Measurements from ENCODE around the gene TUBGCP4. TPM values are rescaled to one million over a fixed set of nuclear protein-coding genes. Genes with fewer than 3 reads are reported as not detected.

TUBGCP4 gene
- total RNA-seq, 1 experiment from 2014 or later, result 20.3 TPM

Other genes with a start within 250 kb of the TUBGCP4 start
- 3.0 and 3.1 TPM in 2 replicates for gene TMEM62, start 237.5 kb upstream of the TUBGCP4 start, total RNA-seq (2014; rRNA removed; shearing (Covaris generic))
- 25.6 and 30.6 TPM in 2 replicates for gene CCNDBP1, start 185.7 kb upstream of the TUBGCP4 start, total RNA-seq (2014; rRNA removed; shearing (Covaris generic))
- not detected in 2 replicates for gene EPB42, start 150.1 kb upstream of the TUBGCP4 start, total RNA-seq (2014; rRNA removed; shearing (Covaris generic))
- not detected in 2 replicates for gene TGM5, start 104.2 kb upstream of the TUBGCP4 start, total RNA-seq (2014; rRNA removed; shearing (Covaris generic))
- not detected in 2 replicates for gene TGM7, start 68.8 kb upstream of the TUBGCP4 start, total RNA-seq (2014; rRNA removed; shearing (Covaris generic))
- 17.4 and 18.5 TPM in 2 replicates for gene LCMT2, start 40.5 kb upstream of the TUBGCP4 start, total RNA-seq (2014; rRNA removed; shearing (Covaris generic))
- 27.8 and 30.8 TPM in 2 replicates for gene ZSCAN29, start 58 bp upstream of the TUBGCP4 start, total RNA-seq (2014; rRNA removed; shearing (Covaris generic))
- 44.1 and 44.6 TPM in 2 replicates for gene TP53BP1, start 122.1 kb downstream of the TUBGCP4 start, total RNA-seq (2014; rRNA removed; shearing (Covaris generic))
- gene MAP1A, start 146.5 kb downstream of the TUBGCP4 start, total RNA-seq (2014; rRNA removed; shearing (Covaris generic)), result 10.1 and 10.3 TPM in 2 replicates
- 14.3 and 15.6 TPM in 2 replicates for gene PPIP5K1, start 219.1 kb downstream of the TUBGCP4 start, total RNA-seq (2014; rRNA removed; shearing (Covaris generic))
- 0.43 TPM in 1 of 2 replicates, not detected in the other for gene CKMT1B, start 222.9 kb downstream of the TUBGCP4 start, total RNA-seq (2014; rRNA removed; shearing (Covaris generic))
- 0.13 and 0.42 TPM in 2 replicates for gene STRC, start 247.7 kb downstream of the TUBGCP4 start, total RNA-seq (2014; rRNA removed; shearing (Covaris generic))

Data from SJCRH30 (cell line).